Adrenal gland (tissue), 5 donors: ENCODE measurements around the gene NUMBL.

ENCODE experiments used
- CTCF ChIP-seq, 6 experiments: fragments of 450-650 bp in 4 of 6; fragments of 200-600 bp in 2 of 6; sonication (generic) in 1 of 6; IDR thresholded peaks; 1 replicate in 5 of 6; 2 replicates in 1 of 6; pipeline versions ENCODE4 v1.5.1 to v1.8.0; 2016 to 2021; ENCODE audit warnings: antibody characterized with exemption in 6 of 6, mild to moderate bottlenecking in 2 of 6, moderate library complexity in 1 of 6
- POLR2A ChIP-seq, 2 donors: fragments of 450-650 bp; IDR thresholded peaks; one replicate each; pipeline ENCODE4 v1.6.1; 2017; ENCODE audit warnings: antibody characterized with exemption in 2 of 2, mild to moderate bottlenecking in 2 of 2, moderate library complexity in 1 of 2
- donor health status: DM: no; HTN: no; CAD: no.

- TF ChIP-seq POLR2A (IDR thresholded peaks at IDR 0.05) (no peak), CTCF (IDR thresholded peaks at IDR 0.05) (no peak)
Observed at GRCh38 chr19:40682431-40682964, 8.0 kb downstream of the NUMBL start.
